ENCODE results near the gene NCKAP5.

DNA sequence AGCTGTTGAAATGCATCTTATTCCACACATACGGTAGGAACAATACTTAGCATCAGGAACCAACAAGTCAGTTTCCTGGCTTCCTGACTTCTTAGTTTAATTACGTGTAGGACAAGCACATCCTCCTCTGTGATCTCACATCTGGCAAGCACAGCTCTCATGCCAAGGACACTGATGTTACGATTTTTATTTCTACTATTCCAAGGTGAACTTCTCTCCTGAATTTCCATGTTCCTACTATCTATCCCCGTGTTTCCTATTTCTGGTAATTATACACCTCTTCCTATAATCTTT, 374.0 kb downstream of the NCKAP5 start:
- TF ChIP-seq, protein P1, sequence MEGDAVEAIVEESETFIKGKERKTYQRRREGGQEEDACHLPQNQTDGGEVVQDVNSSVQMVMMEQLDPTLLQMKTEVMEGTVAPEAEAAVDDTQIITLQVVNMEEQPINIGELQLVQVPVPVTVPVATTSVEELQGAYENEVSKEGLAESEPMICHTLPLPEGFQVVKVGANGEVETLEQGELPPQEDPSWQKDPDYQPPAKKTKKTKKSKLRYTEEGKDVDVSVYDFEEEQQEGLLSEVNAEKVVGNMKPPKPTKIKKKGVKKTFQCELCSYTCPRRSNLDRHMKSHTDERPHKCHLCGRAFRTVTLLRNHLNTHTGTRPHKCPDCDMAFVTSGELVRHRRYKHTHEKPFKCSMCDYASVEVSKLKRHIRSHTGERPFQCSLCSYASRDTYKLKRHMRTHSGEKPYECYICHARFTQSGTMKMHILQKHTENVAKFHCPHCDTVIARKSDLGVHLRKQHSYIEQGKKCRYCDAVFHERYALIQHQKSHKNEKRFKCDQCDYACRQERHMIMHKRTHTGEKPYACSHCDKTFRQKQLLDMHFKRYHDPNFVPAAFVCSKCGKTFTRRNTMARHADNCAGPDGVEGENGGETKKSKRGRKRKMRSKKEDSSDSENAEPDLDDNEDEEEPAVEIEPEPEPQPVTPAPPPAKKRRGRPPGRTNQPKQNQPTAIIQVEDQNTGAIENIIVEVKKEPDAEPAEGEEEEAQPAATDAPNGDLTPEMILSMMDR (conservative IDR thresholded peaks at IDR 0.05) = no peak
- no peak for TF ChIP-seq EZH2 (IDR thresholded peaks at IDR 0.05; ENCODE audit: low read depth)
